H1 (cell line): ENCODE measurements around the gene POLR1G. TPM values are rescaled to one million over a fixed set of nuclear protein-coding genes. Genes with fewer than 3 reads are reported as not detected.
"Not testable (repeated sequence)": the region's sequence is repeated elsewhere in the genome, so short reads cannot be mapped to it uniquely, and the experiment has no call there.

ENCODE experiments used
- CTCF ChIA-PET: fragments of 300-600 bp; sonication (Branson Sonifier 250); formaldehyde crosslinking; loops from one replicate; lab custom pipeline; 2021; ENCODE audit not compliant: partially characterized antibody; lab: Charles Lee
- POLR2A ChIA-PET: fragments of 300-600 bp; sonication (Branson Sonifier 250); formaldehyde crosslinking; loops from one replicate; lab custom pipeline; 2021; ENCODE audit warnings: inconsistent platforms; ENCODE audit not compliant: partially characterized antibody; lab: Charles Lee
- DNase-seq, 2 experiments: peaks; one replicate each; pipeline versions ENCODE4 v3.0.0 to v3.0.0-alpha.2; 2010 to 2022; ENCODE audit warnings: low spot score in 2 of 2, low read depth in 1 of 2, mixed read lengths in 1 of 2
- FAIRE-seq: peaks from 2 replicates; lab custom pipeline; 2011; peaks lifted over from hg19 to GRCh38; lab: Jason Lieb, UNC
- H2AFZ ChIP-seq: 2 replicates; pipeline ENCODE4 v1.8.1; 2012; ENCODE audit warnings: low read length, inconsistent platforms
- H2AK5ac ChIP-seq: 2 replicates; pipeline ENCODE4 v1.6.1; 2013; ENCODE audit warnings: low read depth, low read length
- H2BK120ac ChIP-seq: replicated peaks from 2 replicates; pipeline ENCODE3; 2013; ENCODE audit warnings: low read depth, low read length, inconsistent platforms
- H2BK12ac ChIP-seq: 2 replicates; pipeline ENCODE4 v1.6.1; 2013; ENCODE audit warnings: low read depth, low read length
- H2BK15ac ChIP-seq: 2 replicates; pipeline ENCODE4 v1.6.1; 2013; ENCODE audit warnings: low read length
- H2BK20ac ChIP-seq: 2 replicates; pipeline ENCODE4 v1.6.1; 2013; ENCODE audit warnings: low read length
- H2BK5ac ChIP-seq: 2 replicates; pipeline ENCODE4 v1.6.1; 2013; ENCODE audit warnings: low read depth, low read length
- H3K14ac ChIP-seq: 2 replicates; pipeline ENCODE4 v1.6.1; 2013; ENCODE audit warnings: inconsistent platforms; ENCODE audit not compliant: insufficient read length
- H3K18ac ChIP-seq: 2 replicates; pipeline ENCODE4 v1.6.1; 2013; ENCODE audit warnings: low read length; ENCODE audit errors: extremely low read depth
- H3K23ac ChIP-seq: 2 replicates; pipeline ENCODE4 v1.6.1; 2013; ENCODE audit warnings: inconsistent platforms; ENCODE audit not compliant: insufficient read length
- H3K23me2 ChIP-seq: 2 replicates; pipeline ENCODE4 v1.6.1; 2013; ENCODE audit warnings: low read depth, low read length
- H3K27ac ChIP-seq: 2 replicates; pipeline ENCODE4 v1.6.1; 2011; ENCODE audit warnings: low read depth, low read length, inconsistent platforms
- H3K27me3 ChIP-seq, 4 experiments: replicated peaks in 1 of 4; 1 replicate in 1 of 4; 2 replicates in 3 of 4; pipeline versions ENCODE4 v1.6.1 to v1.8.1; 2011 to 2013; ENCODE audit warnings: low read length in 3 of 4, mild to moderate bottlenecking in 3 of 4, inconsistent platforms in 2 of 4, mixed read lengths in 2 of 4, moderate library complexity in 1 of 4; ENCODE audit not compliant: control insufficient read depth in 3 of 4, insufficient read depth in 3 of 4; ENCODE audit errors: extremely low read depth in 1 of 4
- H3K36me3 ChIP-seq, 4 experiments: 2 replicates each; pipeline versions ENCODE4 v1.6.1 to v1.8.1; 2011 to 2013; ENCODE audit warnings: mild to moderate bottlenecking in 4 of 4, low read length in 3 of 4, moderate library complexity in 2 of 4, control low read depth in 1 of 4, inconsistent platforms in 1 of 4; ENCODE audit not compliant: insufficient read depth in 4 of 4, control insufficient read depth in 2 of 4
- H3K4ac ChIP-seq: replicated peaks from 2 replicates; pipeline ENCODE3; 2013; ENCODE audit warnings: low read length, low read depth, mixed read lengths, inconsistent platforms; ENCODE audit not compliant: insufficient read length
- H3K4me1 ChIP-seq, 4 experiments: replicated peaks in 1 of 4; 1 replicate in 1 of 4; 2 replicates in 3 of 4; pipeline versions ENCODE4 v1.6.1 to v1.8.1; 2011 to 2013; ENCODE audit warnings: low read length in 3 of 4, inconsistent platforms in 2 of 4, mixed read lengths in 1 of 4; ENCODE audit not compliant: insufficient read depth in 4 of 4, control insufficient read depth in 3 of 4
- H3K4me2 ChIP-seq, 2 experiments: 2 replicates each; pipeline versions ENCODE4 v1.6.1 to v1.8.1; 2011 to 2013; ENCODE audit warnings: low read depth in 2 of 2, low read length in 2 of 2, control low read depth in 1 of 2, inconsistent platforms in 1 of 2, mild to moderate bottlenecking in 1 of 2; ENCODE audit not compliant: insufficient read depth in 1 of 2
- H3K4me3 ChIP-seq, 4 experiments: fragments of 200-600, 300-600 bp in 1 of 4; sonication (generic), shearing (Covaris generic), sonication (Bioruptor Twin) in 1 of 4; 2 replicates each; pipeline versions ENCODE4 v1.5.1 to v1.8.1; 2011 to 2016; ENCODE audit warnings: low read length in 4 of 4, low read depth in 3 of 4, control low read depth in 2 of 4, inconsistent platforms in 2 of 4, mild to moderate bottlenecking in 2 of 4, mixed read lengths in 1 of 4, moderate library complexity in 1 of 4; ENCODE audit not compliant: insufficient read depth in 2 of 4; ENCODE audit errors: extremely low read depth in 1 of 4
- H3K56ac ChIP-seq: replicated peaks from 2 replicates; pipeline ENCODE3; 2013; ENCODE audit warnings: low read depth, mild to moderate bottlenecking, mixed read lengths, low read length, inconsistent platforms; ENCODE audit not compliant: insufficient read length
- H3K79me1 ChIP-seq: 2 replicates; pipeline ENCODE4 v1.6.1; 2013; ENCODE audit warnings: low read depth, low read length, control low read depth
- H3K79me2 ChIP-seq, 2 experiments: 2 replicates each; pipeline versions ENCODE4 v1.6.1 to v1.8.1; 2012 to 2013; ENCODE audit warnings: low read length in 2 of 2, mild to moderate bottlenecking in 2 of 2, inconsistent platforms in 1 of 2; ENCODE audit not compliant: insufficient read depth in 2 of 2, control insufficient read depth in 1 of 2
- H3K9ac ChIP-seq, 4 experiments: replicated peaks in 1 of 4; 1 replicate in 1 of 4; 2 replicates in 3 of 4; pipeline versions ENCODE4 v1.6.1 to v1.8.1; 2011 to 2013; ENCODE audit warnings: low read depth in 3 of 4, low read length in 3 of 4, control low read depth in 2 of 4, mild to moderate bottlenecking in 2 of 4, moderate library complexity in 2 of 4, inconsistent platforms in 1 of 4; ENCODE audit errors: extremely low read depth in 1 of 4
- H3K9me3 ChIP-seq, 2 experiments: 2 replicates each; pipeline versions ENCODE4 v1.6.1 to v1.8.1; 2012 to 2013; ENCODE audit warnings: mild to moderate bottlenecking in 2 of 2, moderate library complexity in 2 of 2, control low read depth in 1 of 2, inconsistent platforms in 1 of 2, low read depth in 1 of 2, low read length in 1 of 2, mixed read lengths in 1 of 2; ENCODE audit not compliant: insufficient read depth in 2 of 2
- H4K20me1 ChIP-seq, 2 experiments: replicated peaks in 1 of 2; 2 replicates each; pipeline versions ENCODE3 to v1.8.1; 2011 to 2013; ENCODE audit warnings: inconsistent platforms in 2 of 2, low read length in 2 of 2, mild to moderate bottlenecking in 1 of 2; ENCODE audit not compliant: insufficient read depth in 2 of 2, control insufficient read depth in 1 of 2
- H4K5ac ChIP-seq: 2 replicates; pipeline ENCODE4 v1.6.1; 2013; ENCODE audit warnings: low read length, low read depth, mixed read lengths, inconsistent platforms; ENCODE audit not compliant: insufficient read length
- H4K8ac ChIP-seq: 2 replicates; pipeline ENCODE4 v1.8.0; 2013; ENCODE audit warnings: mild to moderate bottlenecking, moderate library complexity, low read length, inconsistent platforms; ENCODE audit not compliant: insufficient read depth; ENCODE audit errors: extremely low read depth
- H4K91ac ChIP-seq: replicated peaks from 2 replicates; pipeline ENCODE3; 2013; ENCODE audit warnings: low read length, mixed read lengths, inconsistent platforms; ENCODE audit not compliant: insufficient read length
- WGBS, 2 experiments: shearing (Covaris generic) in 1 of 2; methylation state at CpG; one replicate each; pipeline versions ENCODE4 v1.1.6 to v1.1.7; 2013 to 2015; ENCODE audit warnings: low lambda C conversion rate in 2 of 2, mixed read lengths in 2 of 2, inconsistent platforms in 1 of 2, low coverage in 1 of 2, missing lambda C conversion rate in 1 of 2; ENCODE audit not compliant: insufficient replicate concordance in 2 of 2, insufficient coverage in 1 of 2, insufficient read length in 1 of 2; ENCODE audit errors: extremely low coverage in 1 of 2, missing lambda C conversion rate in 1 of 2; 5-methylcytosine and 5-hydroxymethylcytosine counted together
- polyA plus RNA-seq, 7 experiments: library from polyadenylated mRNA; depleted of rRNA in 3 of 7; stranded (reverse) in 5 of 7; unstranded in 2 of 7; fragments of >200 nt in 5 of 7; fragments of 200-250 nt in 2 of 7; gene quantifications; 1 replicate in 5 of 7; 2 replicates in 1 of 7; 4 replicates in 1 of 7; pipeline versions ENCODE4 v1.2.1 to v1.2.3, GENCODE V29; 2011 to 2013; ENCODE audit warnings: missing spikeins in 2 of 7, mixed read lengths in 2 of 7
- total RNA-seq: library from RNA; stranded (reverse); fragmentation: NEBNext Ultra II Directional; extraction: Animal tissue kit (Norgen Biotek cat#: 25700); gene quantifications from 2 replicates; pipeline ENCODE4 v1.2.1, GENCODE V29; 2021

The POLR1G gene
- total and polyA plus RNA-seq, 2 of the 8 experiments (the other 6 are each of a cell fraction or from before 2014, with no cell fraction given), result 16.8 to 34.8 TPM

GRCh38 chr19:45432543-45432942, 26.1 kb downstream of the POLR1G start:
- not testable (repeated sequence) for H2BK20ac ChIP-seq
- 94% methylated on average over 5 of the region's 8 CpGs; no CpG with 5 or more reads in 1 of the 2 experiments for WGBS, 2 experiments

More at GRCh38 chr19:45432543-45432942, 26.1 kb downstream of the POLR1G start:
- not testable (repeated sequence) for H3K27ac ChIP-seq, H3K79me2 ChIP-seq, H3K9me3 ChIP-seq, H3K36me3 ChIP-seq, H3K9ac ChIP-seq, H2BK12ac ChIP-seq, H3K56ac ChIP-seq, FAIRE-seq, H3K4ac ChIP-seq, H2BK120ac ChIP-seq, H2AFZ ChIP-seq, H3K27me3 ChIP-seq, H3K4me2 ChIP-seq, H3K23me2 ChIP-seq, H4K91ac ChIP-seq, H4K8ac ChIP-seq, H3K14ac ChIP-seq, H3K18ac ChIP-seq, H2AK5ac ChIP-seq, H4K5ac ChIP-seq, H3K79me1 ChIP-seq, H2BK5ac ChIP-seq, H3K4me1 ChIP-seq, H2BK15ac ChIP-seq, DNase-seq, H3K23ac ChIP-seq, H4K20me1 ChIP-seq, H3K4me3 ChIP-seq
- ChIA-PET POLR2A (interaction anchor here (1.6 kb wide), 1 partner anchor 35 kb away, joined by 4 read pairs; the partner anchor contains the start of gene FOSB), CTCF (interaction anchor here (3.5 to 21.2 kb wide), 2 partner anchors 8 to 42 kb away, joined by 28 to 760 read pairs; partner anchors contain the start of gene FOSB)
